HepG2 (cell line): ENCODE data around the gene FGF3. TPM values are rescaled to one million over a fixed set of nuclear protein-coding genes. Genes with fewer than 3 reads are reported as not detected.

Experiments used
- ATAC-seq: fragments of 200-7000 bp; cut with Tn5 transposase; 3 replicates; pipeline ENCODE4 v1.9.1; 2020; ENCODE audit warnings: mild to moderate bottlenecking, moderate library complexity
- BruUV-seq: library from RNA; stranded (reverse); fragments of 400-500 nt; replicated peaks from 2 replicates; lab custom pipeline; 2021; lab: Mats Ljungman, UMichigan
- CTCF ChIA-PET: fragments of 300-600 bp; formaldehyde crosslinking; extraction: SDS; loops from one replicate; lab custom pipeline; 2021; ENCODE audit warnings: low total read pairs, inconsistent platforms, low intra/inter-chr PET ratio; lab: Yijun Ruan, JAX
- POLR2A ChIA-PET: fragments of 350-600 bp; sonication (Branson Sonifier 250); formaldehyde crosslinking; loops from one replicate; lab custom pipeline; 2020; ENCODE audit warnings: antibody characterized with exemption, inconsistent platforms; lab: Yijun Ruan, JAX
- DNase-seq: peaks from one replicate; pipeline ENCODE4 v3.0.0-alpha.2; 2015; ENCODE audit warnings: low spot score
- FAIRE-seq: peaks from 3 replicates; lab custom pipeline; 2011; peaks lifted over from hg19 to GRCh38; lab: Jason Lieb, UNC
- H2AFZ ChIP-seq: one replicate; pipeline ENCODE4 v1.6.1; 2011; ENCODE audit warnings: low read length, inconsistent platforms
- H3K27ac ChIP-seq: fragments of 300-600 bp; 3 replicates; pipeline ENCODE4 v1.8.0; 2011; ENCODE audit warnings: mixed run types, mild to moderate bottlenecking, mixed read lengths, low read length, inconsistent platforms; ENCODE audit not compliant: insufficient read depth; ENCODE audit errors: extremely low read length
- H3K27me3 ChIP-seq, 2 experiments: fragments of 200-600 bp in 1 of 2; 2 replicates in 1 of 2; 3 replicates in 1 of 2; pipeline versions ENCODE4 v1.6.0 to v1.8.0; 2011; ENCODE audit warnings: low read length in 2 of 2, mild to moderate bottlenecking in 2 of 2, moderate library complexity in 2 of 2, inconsistent platforms in 1 of 2; ENCODE audit not compliant: insufficient read depth in 2 of 2, control insufficient read depth in 1 of 2
- H3K36me3 ChIP-seq, 2 experiments: fragments of 200-600 bp in 1 of 2; replicated peaks in 1 of 2; 2 replicates in 1 of 2; 3 replicates in 1 of 2; pipeline versions ENCODE4 v1.5.1 to v1.8.0; 2011; ENCODE audit warnings: low read length in 2 of 2, inconsistent platforms in 1 of 2; ENCODE audit not compliant: insufficient read depth in 2 of 2, control insufficient read depth in 1 of 2
- H3K4me1 ChIP-seq: 2 replicates; pipeline ENCODE4 v1.5.1; 2012; ENCODE audit warnings: low read length, inconsistent platforms; ENCODE audit not compliant: insufficient read depth
- H3K4me2 ChIP-seq: 2 replicates; pipeline ENCODE4 v1.6.0; 2011; ENCODE audit warnings: low read depth, low read length, inconsistent platforms
- H3K4me3 ChIP-seq, 3 experiments: fragments of 200-600 bp in 1 of 3; sonication (generic), shearing (Covaris generic) in 1 of 3; replicated peaks in 1 of 3; 2 replicates each; pipeline ENCODE4 v1.5.1; 2011 to 2016; ENCODE audit warnings: low read length in 3 of 3, inconsistent platforms in 2 of 3, low read depth in 2 of 3, mild to moderate bottlenecking in 2 of 3, control low read depth in 1 of 3, mixed read lengths in 1 of 3; ENCODE audit not compliant: insufficient read depth in 1 of 3
- H3K79me2 ChIP-seq: one replicate; pipeline ENCODE4 v1.6.1; 2011; ENCODE audit warnings: low read length, inconsistent platforms; ENCODE audit not compliant: insufficient read depth
- H3K9ac ChIP-seq: 2 replicates; pipeline ENCODE4 v1.6.0; 2011; ENCODE audit warnings: mild to moderate bottlenecking, low read depth, low read length, inconsistent platforms; ENCODE audit not compliant: insufficient read depth
- H3K9me3 ChIP-seq: 2 replicates; pipeline ENCODE4 v1.5.1; 2012; ENCODE audit warnings: mild to moderate bottlenecking, low read length
- H4K20me1 ChIP-seq: 2 replicates; pipeline ENCODE4 v1.6.0; 2011; ENCODE audit warnings: inconsistent platforms, mild to moderate bottlenecking, low read length, moderate library complexity; ENCODE audit not compliant: insufficient read depth
- ATF3 ChIP-seq: sonication (generic); formaldehyde crosslinking; IDR thresholded peaks from 2 replicates; pipeline ENCODE4 v1.4.0; 2020; ENCODE audit warnings: missing genetic modification reagents
- CBFB ChIP-seq: sonication (generic); formaldehyde crosslinking; IDR thresholded peaks from 2 replicates; pipeline ENCODE4 v1.4.0; 2020; ENCODE audit warnings: missing genetic modification reagents
- CREBL2 ChIP-seq: sonication (generic); formaldehyde crosslinking; IDR thresholded peaks from 2 replicates; pipeline ENCODE4 v1.8.1; 2023; ENCODE audit warnings: missing genetic modification reagents, mild to moderate bottlenecking, borderline replicate concordance
- FOXK2 ChIP-seq: fragments of 450-650 bp; IDR thresholded peaks from 2 replicates; pipeline ENCODE4 v1.6.1; 2016
- GLMP ChIP-seq: sonication (generic); formaldehyde crosslinking; IDR thresholded peaks from 2 replicates; pipeline ENCODE4 v1.9.0; 2021; ENCODE audit warnings: missing genetic modification reagents, mild to moderate bottlenecking, borderline replicate concordance
- NCOA5 ChIP-seq: sonication (generic); formaldehyde crosslinking; IDR thresholded peaks from 2 replicates; pipeline ENCODE4 v1.4.0; 2020; ENCODE audit warnings: missing genetic modification reagents
- NR2C2 ChIP-seq: sonication (generic); formaldehyde crosslinking; IDR thresholded peaks from 2 replicates; pipeline ENCODE4 v1.4.0; 2020; ENCODE audit warnings: missing genetic modification reagents, mild to moderate bottlenecking, moderate library complexity, borderline replicate concordance
- PAF1 ChIP-seq: IDR thresholded peaks from 2 replicates; pipeline ENCODE4 v1.6.1; 2016; ENCODE audit warnings: missing genetic modification reagents, missing compliant biosample characterization
- REL ChIP-seq: sonication (generic); formaldehyde crosslinking; conservative IDR thresholded peaks from 2 replicates; pipeline ENCODE4 v1.8.0; 2022; ENCODE audit warnings: mild to moderate bottlenecking, missing genetic modification reagents, moderate library complexity
- RFXANK ChIP-seq: IDR thresholded peaks from 2 replicates; pipeline ENCODE4 v1.6.1; 2016
- SALL1 ChIP-seq: sonication (generic); formaldehyde crosslinking; IDR thresholded peaks from 2 replicates; pipeline ENCODE4 v1.8.0; 2022; ENCODE audit warnings: mild to moderate bottlenecking, missing genetic modification reagents
- SOX13 ChIP-seq, 3 experiments: fragments of 450-650 bp in 1 of 3; sonication (generic) in 1 of 3; formaldehyde crosslinking in 1 of 3; IDR thresholded peaks in 2 of 3; conservative IDR thresholded peaks in 1 of 3; 2 replicates each; pipeline versions ENCODE4 v1.5.0 to v1.6.1; 2016 to 2020; ENCODE audit warnings: antibody characterized with exemption in 1 of 3, mild to moderate bottlenecking in 1 of 3, missing compliant biosample characterization in 1 of 3, missing genetic modification reagents in 1 of 3, moderate library complexity in 1 of 3
- TAF15 ChIP-seq: fragments of 200-400 bp; formaldehyde crosslinking; IDR thresholded peaks from one replicate; pipeline ENCODE4 v1.6.1; 2018; ENCODE audit warnings: mild to moderate bottlenecking, low read depth, low read length; ENCODE audit not compliant: poor library complexity, severe bottlenecking
- TEAD3 ChIP-seq: optimal IDR thresholded peaks from 2 replicates; pipeline ENCODE3; 2016; ENCODE audit warnings: borderline replicate concordance
- ZFYVE20 ChIP-seq: sonication (generic); formaldehyde crosslinking; IDR thresholded peaks from 2 replicates; pipeline ENCODE4 v1.8.0; 2023; ENCODE audit warnings: low read depth, mild to moderate bottlenecking, moderate library complexity, missing genetic modification reagents, borderline replicate concordance
- ZNF660 ChIP-seq: sonication (generic); formaldehyde crosslinking; IDR thresholded peaks from 2 replicates; pipeline ENCODE4 v1.5.1; 2020; ENCODE audit warnings: mild to moderate bottlenecking, low read depth, missing genetic modification reagents, borderline replicate concordance
- ZNF709 ChIP-seq: sonication (generic); formaldehyde crosslinking; IDR thresholded peaks from 2 replicates; pipeline ENCODE4 v1.5.0; 2020; ENCODE audit warnings: mild to moderate bottlenecking, missing genetic modification reagents
- ZNF768 ChIP-seq: sonication (generic); formaldehyde crosslinking; IDR thresholded peaks from 2 replicates; pipeline ENCODE4 v1.4.0; 2020; ENCODE audit warnings: missing genetic modification reagents
- WGBS: methylation state at CpG from one replicate; pipeline ENCODE4 v1.1.6; 2017; ENCODE audit warnings: low lambda C conversion rate; 5-methylcytosine and 5-hydroxymethylcytosine counted together
- in situ Hi-C: cut with HindIII; loops from 2 replicates; pipeline ENCODE4 v1.10.0; 2017; ENCODE audit warnings: low pct_unique_long_range_greater_than_20kb; ENCODE audit not compliant: extremely low pct_ligation_motif_present
- intact Hi-C: fragments of 100-400 bp; cut with micrococcal nuclease; formaldehyde crosslinking; loops from one replicate; pipeline ENCODE4 v1.10.0; 2022; ENCODE audit not compliant: unreplicated experiment
- polyA plus RNA-seq, 8 experiments: library from polyadenylated mRNA; depleted of rRNA in 3 of 8; stranded (reverse) in 7 of 8; unstranded in 1 of 8; fragments of >200 nt; fragmentation: Illumina TruSeq in 4 of 8; extraction: Trizol in 4 of 8; gene quantifications; 2 replicates each; pipeline versions ENCODE4 v1.2.1 to v1.2.3, GENCODE V29; 2011 to 2016; ENCODE audit warnings: low read depth in 4 of 8, missing spikeins in 1 of 8, mixed read lengths in 1 of 8; ENCODE audit not compliant: insufficient read depth in 1 of 8
- total RNA-seq, 5 experiments: library from RNA; depleted of rRNA; stranded (reverse); fragments of >200 nt; fragmentation: Illumina TruSeq; extraction: Trizol; gene quantifications; 2 replicates each; pipeline ENCODE4 v1.2.3, GENCODE V29; 2016; ENCODE audit warnings: low read depth in 1 of 5

Gene FGF3
- total and polyA plus RNA-seq, 2 of the 13 experiments (the other 11 are each of a cell fraction or from before 2014, with no cell fraction given), result not detected

- Histone ChIP-seq H4K20me1 (no peaks in the 10 kb centered on the region), H3K9me3 (no peaks in the 10 kb centered on the region), H3K4me3 (no peak overlapping the region), H3K4me1 (no peaks in the 10 kb centered on the region), H3K36me3 (no peaks in the 10 kb centered on the region), H3K9ac (no peak overlapping the region), H2AFZ (no peak overlapping the region), H3K27ac (no peak overlapping the region), H3K27me3 (peaks cover 4 to 44% of the 10 kb centered on the region in 2 experiments; a peak in 3 of 5 replicates), H3K4me2 (no peak overlapping the region), H3K79me2 (no peaks in the 10 kb centered on the region)
- TF ChIP-seq ZNF768 (CRISPR knock-in tag) (no peak), SALL1 (no peak), PAF1 (CRISPR knock-in tag) (no peak), GLMP (CRISPR knock-in tag) (no peak), SOX13 (IDR thresholded peaks at IDR 0.05) (no peak), SOX13 (CRISPR knock-in tag; conservative IDR thresholded peaks at IDR 0.05 in 1 of 2, IDR thresholded peaks at IDR 0.05 in 1 of 2) (no peak), RFXANK (no peak), FOXK2 (no peak)
- intact Hi-C loops (no loop called here), in situ Hi-C loops (no loop called here)
- FAIRE-seq, result no peak
- ChIA-PET POLR2A (no interaction called here), CTCF (no interaction called here)
- no TSS peak for BruUV-seq
- WGBS, result no CpG with 5 or more reads among the region's 12 CpGs
- ATAC-seq, result no peak
- no peak for DNase-seq
These were observed 43.8 kb upstream of the FGF3 start for GRCh38 chr11:69862797-69863543.

- Histone ChIP-seq H3K4me3 (no peak overlapping the region), H3K27ac (no peak overlapping the region), H2AFZ (no peak overlapping the region), H4K20me1 (no peaks in the 10 kb centered on the region), H3K4me2 (no peak overlapping the region), H3K9me3 (no peaks in the 10 kb centered on the region), H3K4me1 (no peaks in the 10 kb centered on the region), H3K9ac (no peak overlapping the region), H3K36me3 (no peaks in the 10 kb centered on the region), H3K79me2 (no peaks in the 10 kb centered on the region), H3K27me3 (peaks cover 2 to 40% of the 10 kb centered on the region in 2 experiments; a peak in 3 of 5 replicates)
- POLR2A ChIA-PET, result no interaction called here
- no TSS peak for BruUV-seq
- no peak for ATAC-seq
- no CpG with 5 or more reads among the region's 19 CpGs for WGBS
- in situ Hi-C loops, result no loop called here
- intact Hi-C loops, result no loop called here
- CTCF ChIA-PET, result no interaction called here
- FAIRE-seq, result no peak
- DNase-seq, result no peak
- TF ChIP-seq NCOA5 (CRISPR knock-in tag) (no peak), ZFYVE20 (CRISPR knock-in tag) (no peak), ZNF709 (CRISPR knock-in tag) (no peak), CREBL2 (CRISPR knock-in tag) (no peak), TAF15 (no peak), TEAD3 (no peak), CBFB (CRISPR knock-in tag) (no peak), NR2C2 (CRISPR knock-in tag) (no peak), ATF3 (CRISPR knock-in tag) (no peak), REL (CRISPR knock-in tag) (no peak), ZNF660 (CRISPR knock-in tag) (no peak)
These were observed 43.1 kb upstream of the FGF3 start for GRCh38 chr11:69862331-69862771.
